Trophoblast cell (in vitro differentiated cells and primary cell): Measurements from ENCODE around the gene PLEKHH1. TPM values are rescaled to one million over a fixed set of nuclear protein-coding genes. Genes with fewer than 3 reads are reported as not detected.

Source experiments
- DNase-seq, 2 donors: peaks; one replicate each; pipeline ENCODE4 v3.0.0-alpha.2; 2016
- H2AFZ ChIP-seq: 2 replicates; pipeline ENCODE4 v1.6.1; 2013; ENCODE audit warnings: low read length, moderate library complexity, mild to moderate bottlenecking; ENCODE audit not compliant: insufficient read depth, poor library complexity
- H2AK5ac ChIP-seq: 2 replicates; pipeline ENCODE4 v1.6.1; 2013; ENCODE audit warnings: mild to moderate bottlenecking, low read length
- H2BK120ac ChIP-seq: 2 replicates; pipeline ENCODE4 v1.6.1; 2013; ENCODE audit warnings: low read length, mild to moderate bottlenecking, moderate library complexity; ENCODE audit not compliant: insufficient read depth, poor library complexity
- H2BK12ac ChIP-seq: 2 replicates; pipeline ENCODE4 v1.6.1; 2013; ENCODE audit warnings: mild to moderate bottlenecking, low read length, moderate library complexity
- H2BK5ac ChIP-seq: 2 replicates; pipeline ENCODE4 v1.6.1; 2013; ENCODE audit warnings: low read length, low read depth, moderate library complexity, mild to moderate bottlenecking; ENCODE audit not compliant: poor library complexity
- H3K14ac ChIP-seq: 2 replicates; pipeline ENCODE4 v1.6.1; 2013; ENCODE audit warnings: mild to moderate bottlenecking, low read length
- H3K18ac ChIP-seq: 2 replicates; pipeline ENCODE4 v1.6.1; 2013; ENCODE audit warnings: mild to moderate bottlenecking, low read length
- H3K23ac ChIP-seq: 2 replicates; pipeline ENCODE4 v1.6.1; 2013; ENCODE audit warnings: low read length
- H3K27ac ChIP-seq: 2 replicates; pipeline ENCODE4 v1.5.1; 2013; ENCODE audit warnings: low read depth, mild to moderate bottlenecking, inconsistent platforms, low read length, moderate library complexity
- H3K27me3 ChIP-seq: 2 replicates; pipeline ENCODE4 v1.6.1; 2013; ENCODE audit warnings: inconsistent platforms, mild to moderate bottlenecking, low read length, moderate library complexity; ENCODE audit not compliant: insufficient read depth
- H3K36me3 ChIP-seq, 2 experiments: 1 replicate in 1 of 2; 2 replicates in 1 of 2; pipeline ENCODE4 v1.6.1; 2013; ENCODE audit warnings: low read length in 2 of 2, mild to moderate bottlenecking in 2 of 2, moderate library complexity in 1 of 2; ENCODE audit not compliant: insufficient read depth in 2 of 2, control insufficient read depth in 1 of 2
- H3K4ac ChIP-seq: 2 replicates; pipeline ENCODE4 v1.6.1; 2013; ENCODE audit warnings: low read depth, mild to moderate bottlenecking, low read length, moderate library complexity
- H3K4me1 ChIP-seq, 2 experiments: 1 replicate in 1 of 2; 2 replicates in 1 of 2; pipeline ENCODE4 v1.6.1; 2013; ENCODE audit warnings: low read length in 2 of 2, mild to moderate bottlenecking in 2 of 2, moderate library complexity in 1 of 2; ENCODE audit not compliant: insufficient read depth in 2 of 2, control insufficient read depth in 1 of 2
- H3K4me2 ChIP-seq: 2 replicates; pipeline ENCODE4 v1.6.1; 2013; ENCODE audit warnings: inconsistent platforms, mild to moderate bottlenecking, low read length, moderate library complexity
- H3K4me3 ChIP-seq: 2 replicates; pipeline ENCODE4 v1.5.1; 2013; ENCODE audit warnings: mild to moderate bottlenecking, low read depth, low read length, inconsistent platforms
- H3K79me1 ChIP-seq: one replicate; pipeline ENCODE4 v1.6.1; 2013; ENCODE audit warnings: low read length
- H3K79me2 ChIP-seq: 2 replicates; pipeline ENCODE4 v1.6.1; 2013; ENCODE audit warnings: low read length, mild to moderate bottlenecking; ENCODE audit not compliant: control insufficient read depth, insufficient read depth, poor library complexity
- H3K9ac ChIP-seq: 2 replicates; pipeline ENCODE4 v1.6.1; 2013; ENCODE audit warnings: mild to moderate bottlenecking, low read length
- H3K9me3 ChIP-seq: 2 replicates; pipeline ENCODE4 v1.6.1; 2013; ENCODE audit warnings: low read depth, mild to moderate bottlenecking, control low read depth, inconsistent platforms, low read length; ENCODE audit not compliant: insufficient read depth
- H4K12ac ChIP-seq: 2 replicates; pipeline ENCODE4 v1.6.1; 2013; ENCODE audit warnings: low read depth, mild to moderate bottlenecking, low read length, moderate library complexity
- H4K8ac ChIP-seq: 2 replicates; pipeline ENCODE4 v1.6.1; 2013; ENCODE audit warnings: low read depth, mild to moderate bottlenecking, low read length, moderate library complexity
- H4K91ac ChIP-seq: one replicate; pipeline ENCODE4 v1.6.1; 2013; ENCODE audit warnings: low read depth, mild to moderate bottlenecking, low read length, moderate library complexity
- WGBS: extraction: QIAGEN DNeasy Blood & Tissue Kit; methylation state at CpG from one replicate; pipeline ENCODE4 v1.1.7; 2013; ENCODE audit warnings: missing lambda C conversion rate; ENCODE audit not compliant: insufficient read length, insufficient coverage; ENCODE audit errors: extremely low coverage; 5-methylcytosine and 5-hydroxymethylcytosine counted together
- polyA plus RNA-seq: library from polyadenylated mRNA; stranded (reverse); fragments of 200-250 nt; gene quantifications from 2 replicates; pipeline ENCODE4 v1.2.3, GENCODE V29; 2013

PLEKHH1 gene
- polyA plus RNA-seq: 5.5 and 5.9 TPM in 2 replicates

DNA sequence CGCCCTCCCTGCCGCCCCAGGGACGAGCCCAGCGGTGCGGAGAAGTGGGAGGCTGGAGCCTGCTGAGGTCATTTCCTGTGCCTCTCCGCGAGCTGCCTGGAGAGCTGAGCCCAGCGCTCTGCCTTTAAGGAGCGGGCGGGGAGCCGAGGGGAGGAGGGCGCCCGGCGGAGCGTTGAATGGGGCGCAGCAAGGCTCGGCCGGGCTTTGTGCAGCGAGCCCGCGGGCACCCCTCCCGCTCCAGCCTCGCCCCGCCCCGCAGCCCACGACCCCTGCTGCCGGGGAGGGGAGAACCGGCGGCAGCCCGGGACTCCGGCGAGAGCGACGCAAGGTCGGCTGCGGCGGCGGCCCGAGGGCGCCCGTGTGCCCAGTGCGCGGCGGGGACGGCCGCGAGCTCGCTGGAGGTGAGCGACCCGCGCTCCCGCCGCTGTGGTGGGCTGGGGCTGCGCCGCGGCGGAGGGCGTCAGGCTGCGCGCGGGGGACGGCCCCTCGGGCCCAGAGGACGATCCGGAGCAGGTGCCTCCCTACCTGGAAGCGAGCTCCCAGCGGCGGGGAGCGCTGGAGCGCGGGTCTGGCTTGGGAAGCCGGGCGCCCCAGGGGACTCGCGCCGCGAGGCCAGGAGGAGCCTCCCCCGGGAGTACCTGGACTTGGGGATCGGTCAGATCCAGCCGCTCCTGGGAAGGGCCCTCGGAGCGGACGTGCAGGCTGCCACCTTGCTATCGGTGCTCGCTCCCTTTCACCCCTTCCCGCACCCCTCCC is at the start of gene PLEKHH1:
Gene PLEKHH1, plus strand, starts transcription at position 293 of the 756 bp plus-strand sequence. CDS start 8,578 bp downstream, outside the sequence.
- peak within 1 kb of the TSS; percentile 84 for H3K4me3 ChIP-seq
- H3K4ac ChIP-seq: peak within 1 kb of the TSS; percentile 60
- H4K8ac ChIP-seq: peak within 1 kb of the TSS; percentile 94
- peak within 1 kb of the TSS; percentile 89 for H4K91ac ChIP-seq
- no peaks in the 10 kb centered on the region for H3K27me3 ChIP-seq
- peaks cover 0 to 3% of the 10 kb centered on the region in 2 experiments for H3K4me1 ChIP-seq
- H3K27ac ChIP-seq: peak within 1 kb of the TSS; percentile 52
- H2BK12ac ChIP-seq: no peak within 1 kb of the TSS
- H3K79me2 ChIP-seq: peaks cover 2% of the 10 kb centered on the region
- peaks cover 9% of the 10 kb centered on the region for H3K79me1 ChIP-seq
- peak within 1 kb of the TSS; percentile 89 for H3K4me2 ChIP-seq
- no peaks in the 10 kb centered on the region for H3K9me3 ChIP-seq
- H2AFZ ChIP-seq: peak within 1 kb of the TSS; percentile 95
- no peaks in the 10 kb centered on the region for H3K36me3 ChIP-seq
- peak within 1 kb of the TSS; percentile 80 for H3K9ac ChIP-seq
- peak; percentile 46 to 68 for DNase-seq
- H3K18ac ChIP-seq: peak within 1 kb of the TSS; percentile 77
- peak within 1 kb of the TSS; percentile 87 for H2BK120ac ChIP-seq
- H3K14ac ChIP-seq: peak within 1 kb of the TSS; percentile 80
- H3K23ac ChIP-seq: no peak within 1 kb of the TSS
- WGBS: no CpG with 5 or more reads among the region's 86 CpGs
- no peak within 1 kb of the TSS for H2AK5ac ChIP-seq
- no peak within 1 kb of the TSS for H2BK5ac ChIP-seq
- peak within 1 kb of the TSS; percentile 64 for H4K12ac ChIP-seq

DNA sequence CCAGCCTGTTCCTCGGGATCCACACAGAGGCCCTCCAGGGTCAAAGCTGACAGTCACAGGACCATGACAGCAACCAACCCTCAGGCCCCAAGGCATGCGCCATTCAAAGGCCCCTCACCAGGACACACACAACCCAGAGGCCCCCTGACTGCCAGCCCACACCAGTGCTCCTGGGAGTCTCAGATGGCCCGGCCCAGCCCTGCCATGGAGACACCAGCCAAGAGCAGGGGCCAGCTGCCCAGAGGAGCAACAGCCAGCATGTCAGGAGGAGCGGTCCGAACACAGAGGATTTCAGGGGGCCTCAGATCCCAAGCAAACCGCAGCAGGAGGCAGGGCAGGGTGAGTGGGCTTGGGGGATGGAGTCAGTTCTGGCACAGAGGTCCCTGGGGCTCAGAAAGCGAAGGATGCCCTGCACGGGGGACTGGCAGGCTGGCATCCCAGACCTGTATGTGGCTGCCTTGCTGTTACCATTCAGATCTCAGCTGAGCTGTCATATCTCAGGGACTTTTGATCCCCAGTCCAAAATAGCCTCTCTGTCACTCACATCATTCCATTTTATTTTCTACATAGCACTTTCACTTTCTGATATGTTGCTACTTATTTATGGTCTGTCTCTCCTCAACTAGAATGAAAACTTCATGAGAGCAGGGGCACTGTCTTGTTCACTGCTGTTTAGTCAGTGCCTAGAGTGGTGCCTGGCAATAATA is 49.4 kb upstream of the PLEKHH1 start:
- Histone ChIP-seq H3K4ac (no peak overlapping the region), H3K18ac (peak overlapping the region; percentile 47), H3K4me2 (no peak overlapping the region), H3K27ac (no peak overlapping the region), H3K4me1 (peaks cover 9 to 10% of the 10 kb centered on the region in 2 experiments), H3K36me3 (no peaks in the 10 kb centered on the region), H3K4me3 (no peak overlapping the region), H3K79me2 (no peaks in the 10 kb centered on the region), H2AK5ac (peak overlapping the region; percentile 44), H2BK5ac (no peak overlapping the region), H2BK120ac (no peak overlapping the region), H4K91ac (peak overlapping the region; percentile 36), H3K27me3 (no peaks in the 10 kb centered on the region), H2BK12ac (peak overlapping the region; percentile 16), H3K14ac (peak overlapping the region; percentile 55), H3K9me3 (peaks cover 2% of the 10 kb centered on the region), H3K23ac (no peak overlapping the region), H3K9ac (no peak overlapping the region), H4K12ac (no peak overlapping the region), H2AFZ (no peak overlapping the region), H4K8ac (no peak overlapping the region), H3K79me1 (peaks cover 4% of the 10 kb centered on the region)
- DNase-seq: no peak
- WGBS: no CpG with 5 or more reads among the region's 8 CpGs

DNA sequence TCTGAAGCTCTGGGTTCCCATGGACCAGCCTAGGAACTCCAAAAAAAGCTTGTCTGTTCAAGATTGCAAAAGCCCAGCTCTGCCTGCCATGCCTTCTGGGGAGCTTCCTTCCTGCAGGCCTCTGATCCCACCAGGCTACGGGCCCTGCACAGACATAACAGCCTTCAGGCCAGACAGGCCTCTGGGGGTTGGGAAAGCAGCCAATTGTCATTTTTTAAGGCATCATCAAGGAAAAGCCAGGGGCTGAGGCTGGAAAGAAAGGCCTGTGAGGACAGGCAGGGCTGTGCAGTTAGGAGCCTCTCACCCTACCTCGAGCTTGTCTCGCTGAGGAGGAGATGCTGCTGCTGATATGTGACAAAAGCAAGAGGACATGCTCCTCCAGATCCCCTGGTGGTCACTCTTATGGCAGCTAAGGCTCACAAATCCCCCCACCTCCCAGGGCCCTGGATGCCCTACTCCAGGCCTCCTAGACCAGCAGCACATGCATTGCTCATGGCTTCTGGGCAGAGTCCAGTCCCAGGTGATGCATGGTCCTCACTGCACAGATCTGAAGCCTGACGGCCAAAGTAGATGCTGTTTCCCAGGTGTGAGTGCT is 47.5 kb upstream of the PLEKHH1 start:
- H2BK12ac ChIP-seq: no peak overlapping the region
- no peak overlapping the region for H4K91ac ChIP-seq
- no peak overlapping the region for H2AFZ ChIP-seq
- H4K8ac ChIP-seq: no peak overlapping the region
- no peak overlapping the region for H3K18ac ChIP-seq
- WGBS: no CpG with 5 or more reads among the region's 4 CpGs
- DNase-seq: no peak
- no peak overlapping the region for H3K9ac ChIP-seq
- peaks cover 2% of the 10 kb centered on the region for H3K9me3 ChIP-seq
- peak overlapping the region; percentile 22 for H3K27ac ChIP-seq
- no peaks in the 10 kb centered on the region for H3K27me3 ChIP-seq
- no peak overlapping the region for H4K12ac ChIP-seq
- no peak overlapping the region for H2AK5ac ChIP-seq
- H3K79me1 ChIP-seq: peaks cover 4% of the 10 kb centered on the region
- no peaks in the 10 kb centered on the region for H3K79me2 ChIP-seq
- no peak overlapping the region for H3K23ac ChIP-seq
- H3K4me3 ChIP-seq: no peak overlapping the region
- no peak overlapping the region for H2BK120ac ChIP-seq
- peaks cover 7 to 9% of the 10 kb centered on the region in 2 experiments for H3K4me1 ChIP-seq
- no peak overlapping the region for H3K4ac ChIP-seq
- no peak overlapping the region for H2BK5ac ChIP-seq
- H3K14ac ChIP-seq: no peak overlapping the region
- H3K4me2 ChIP-seq: no peak overlapping the region
- no peaks in the 10 kb centered on the region for H3K36me3 ChIP-seq

DNA sequence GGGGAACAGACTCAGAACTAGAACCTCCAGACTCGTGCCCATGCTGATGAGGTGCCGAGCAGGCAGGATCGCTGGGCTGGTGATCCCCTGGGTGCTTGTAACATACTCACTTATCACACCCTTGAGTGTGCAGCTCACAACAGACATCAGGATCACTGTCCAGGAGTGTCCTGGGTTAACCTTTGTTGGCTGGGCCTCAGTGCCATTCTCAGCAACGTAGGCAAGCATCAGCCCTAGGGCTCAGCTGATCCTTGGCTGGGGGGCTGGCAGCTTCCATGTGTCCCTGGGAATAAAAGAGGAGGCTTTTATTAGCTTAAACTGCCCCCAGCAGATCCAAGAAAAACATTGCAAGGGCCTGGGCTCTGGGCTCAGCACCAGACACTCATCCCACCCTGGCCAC is 46.2 kb upstream of the PLEKHH1 start:
- H3K79me1 ChIP-seq: peaks cover 4% of the 10 kb centered on the region
- H3K23ac ChIP-seq: no peak overlapping the region
- no peaks in the 10 kb centered on the region for H3K36me3 ChIP-seq
- H3K27ac ChIP-seq: no peak overlapping the region
- H4K12ac ChIP-seq: no peak overlapping the region
- DNase-seq: no peak
- H3K4ac ChIP-seq: no peak overlapping the region
- no peak overlapping the region for H3K9ac ChIP-seq
- no CpG with 5 or more reads among the region's 4 CpGs for WGBS
- peaks cover 2% of the 10 kb centered on the region for H3K9me3 ChIP-seq
- no peak overlapping the region for H3K4me3 ChIP-seq
- H4K91ac ChIP-seq: no peak overlapping the region
- no peak overlapping the region for H2AK5ac ChIP-seq
- no peak overlapping the region for H4K8ac ChIP-seq
- no peak overlapping the region for H3K14ac ChIP-seq
- no peak overlapping the region for H3K4me2 ChIP-seq
- peaks cover 7 to 11% of the 10 kb centered on the region in 2 experiments for H3K4me1 ChIP-seq
- no peaks in the 10 kb centered on the region for H3K27me3 ChIP-seq
- no peak overlapping the region for H2BK12ac ChIP-seq
- no peak overlapping the region for H3K18ac ChIP-seq
- no peak overlapping the region for H2BK5ac ChIP-seq
- H3K79me2 ChIP-seq: no peaks in the 10 kb centered on the region
- H2AFZ ChIP-seq: no peak overlapping the region
- no peak overlapping the region for H2BK120ac ChIP-seq
